GM23338 (cell line): ENCODE measurements around the gene CELSR1. TPM values are rescaled to one million over a fixed set of nuclear protein-coding genes. Genes with fewer than 3 reads are reported as not detected.

Source experiments
- ATAC-seq: fragments of 200-7000 bp; cut with Tn5 transposase; 3 replicates; pipeline ENCODE4 v1.9.1; 2020
- DNase-seq: peaks from one replicate; pipeline ENCODE4 v3.0.0-alpha.2; 2015; ENCODE audit warnings: low spot score
- H2AFZ ChIP-seq: fragments of 200-600 bp; sonication (generic); 2 replicates; pipeline ENCODE4 v1.8.0; 2016; ENCODE audit warnings: antibody characterized with exemption, mild to moderate bottlenecking, moderate library complexity
- H3F3A ChIP-seq: fragments of 200-600 bp; sonication (generic); replicated peaks from 2 replicates; pipeline ENCODE4 v1.8.0; 2017; ENCODE audit warnings: antibody characterized with exemption, mixed run types, low read depth
- H3K27ac ChIP-seq: fragments of 200-600 bp; sonication (generic); 2 replicates; pipeline ENCODE4 v1.6.1; 2016; ENCODE audit warnings: low read depth
- H3K27me3 ChIP-seq: fragments of 200-600 bp; sonication (generic); 2 replicates; pipeline ENCODE4 v1.8.0; 2016; ENCODE audit warnings: mild to moderate bottlenecking, mixed run types, moderate library complexity; ENCODE audit not compliant: insufficient read depth
- H3K36me3 ChIP-seq: fragments of 200-600 bp; sonication (generic); 2 replicates; pipeline ENCODE4 v1.8.0; 2016; ENCODE audit warnings: mild to moderate bottlenecking; ENCODE audit not compliant: insufficient read depth
- H3K4me1 ChIP-seq: fragments of 200-600 bp; sonication (generic); 2 replicates; pipeline ENCODE4 v1.8.0; 2016; ENCODE audit warnings: mild to moderate bottlenecking, moderate library complexity; ENCODE audit not compliant: insufficient read depth
- H3K4me2 ChIP-seq: fragments of 200-600 bp; sonication (generic); 2 replicates; pipeline ENCODE4 v1.7.1; 2017; ENCODE audit warnings: mixed run types
- H3K4me3 ChIP-seq: fragments of 200-600 bp; sonication (generic); 2 replicates; pipeline ENCODE4 v1.6.1; 2016; ENCODE audit warnings: mixed run types
- H3K79me2 ChIP-seq: fragments of 200-600 bp; sonication (generic); replicated peaks from 2 replicates; pipeline ENCODE4 v1.8.0; 2017; ENCODE audit warnings: mild to moderate bottlenecking; ENCODE audit not compliant: insufficient read depth
- H3K9me2 ChIP-seq: fragments of 200-600 bp; sonication (generic); 2 replicates; pipeline ENCODE4 v1.8.0; 2017; ENCODE audit not compliant: insufficient read depth
- H4K20me1 ChIP-seq: fragments of 200-600 bp; sonication (generic); replicated peaks from 2 replicates; pipeline ENCODE4 v1.8.0; 2017; ENCODE audit warnings: mild to moderate bottlenecking; ENCODE audit not compliant: insufficient read depth
- H3K27ac Mint-ChIP-seq: 2 replicates; pipeline ENCODE4 v1.8.0; 2020; ENCODE audit warnings: inconsistent platforms, mild to moderate bottlenecking, moderate library complexity, mixed read lengths
- H3K27me3 Mint-ChIP-seq: 3 replicates; pipeline ENCODE4 v1.8.0; 2022; ENCODE audit warnings: low read depth, mild to moderate bottlenecking, moderate library complexity, mixed read lengths, inconsistent platforms; ENCODE audit not compliant: insufficient read depth, poor library complexity
- H3K36me3 Mint-ChIP-seq: 3 replicates; pipeline ENCODE4 v1.8.0; 2021; ENCODE audit warnings: low read depth, mild to moderate bottlenecking, inconsistent platforms, moderate library complexity, mixed read lengths
- H3K4me1 Mint-ChIP-seq: 3 replicates; pipeline ENCODE4 v1.8.0; 2020; ENCODE audit warnings: mild to moderate bottlenecking, inconsistent platforms, mixed read lengths
- H3K4me3 Mint-ChIP-seq: 3 replicates; pipeline ENCODE4 v1.8.0; 2021; ENCODE audit warnings: moderate library complexity, mild to moderate bottlenecking, inconsistent platforms, mixed read lengths
- H3K9me3 Mint-ChIP-seq: 3 replicates; pipeline ENCODE4 v1.8.0; 2020; ENCODE audit warnings: moderate library complexity, mild to moderate bottlenecking, inconsistent platforms, mixed read lengths
- CREB1 ChIP-seq: fragments of 250-450 bp; sonication (Bioruptor Pico); IDR thresholded peaks from 2 replicates; pipeline ENCODE4 v1.5.0; 2020; ENCODE audit warnings: low read depth, mild to moderate bottlenecking, moderate library complexity
- ETS1 ChIP-seq: IDR thresholded peaks from 2 replicates; pipeline ENCODE4 v1.6.1; 2016; ENCODE audit warnings: antibody characterized with exemption
- EZH2 ChIP-seq: fragments of 200-600 bp; sonication (generic); IDR thresholded peaks from one replicate; pipeline ENCODE4 v1.8.0; 2017; ENCODE audit warnings: antibody characterized with exemption, mild to moderate bottlenecking, low read depth; ENCODE audit not compliant: unreplicated experiment
- EZH2phosphoT487 ChIP-seq: fragments of 200-600 bp; sonication (generic); IDR thresholded peaks from one replicate; pipeline ENCODE4 v1.8.1; 2018; ENCODE audit warnings: antibody characterized with exemption; ENCODE audit not compliant: unreplicated experiment
- JUNB ChIP-seq: IDR thresholded peaks from one replicate; pipeline ENCODE4 v1.6.1; 2016; ENCODE audit warnings: antibody characterized with exemption; ENCODE audit not compliant: unreplicated experiment
- NANOG ChIP-seq: IDR thresholded peaks from 2 replicates; pipeline ENCODE4 v1.6.1; 2016; ENCODE audit warnings: antibody characterized with exemption, borderline replicate concordance
- POLR2AphosphoS5 ChIP-seq: IDR thresholded peaks from 2 replicates; pipeline ENCODE4 v1.6.1; 2016; ENCODE audit warnings: antibody characterized with exemption, low read depth
- STAT1 ChIP-seq: IDR thresholded peaks from one replicate; pipeline ENCODE4 v1.6.1; 2016; ENCODE audit warnings: antibody characterized with exemption; ENCODE audit not compliant: unreplicated experiment
- ZNF114 ChIP-seq: fragments of 250-450 bp; sonication (Bioruptor Pico); IDR thresholded peaks from 2 replicates; pipeline ENCODE4 v1.5.0; 2020; ENCODE audit warnings: mild to moderate bottlenecking, moderate library complexity
- ZNF331 ChIP-seq: fragments of 250-450 bp; sonication (Bioruptor Pico); IDR thresholded peaks from 2 replicates; pipeline ENCODE4 v1.5.0; 2020; ENCODE audit warnings: low read depth, mild to moderate bottlenecking, moderate library complexity
- ZNF462 ChIP-seq: fragments of 250-450 bp; sonication (Bioruptor Pico); IDR thresholded peaks from 2 replicates; pipeline ENCODE4 v1.5.0; 2020; ENCODE audit warnings: mild to moderate bottlenecking, moderate library complexity
- polyA plus RNA-seq: library from polyadenylated mRNA; unstranded; fragments of >200 nt; fragmentation: Nextera tagmentation; extraction: Ambion mirVana; gene quantifications from 2 replicates; pipeline ENCODE4 v1.2.1, GENCODE V29; 2016
- total RNA-seq: library from RNA; depleted of rRNA; stranded (reverse); fragments of >200 nt; shearing (Covaris generic); gene quantifications from 2 replicates; pipeline ENCODE4 v1.2.3, GENCODE V29; 2014
- TF ChIP-seq, protein P1 (sequence below): IDR thresholded peaks from one replicate; pipeline ENCODE4 v1.6.1; 2018; ENCODE audit warnings: antibody characterized with exemption; ENCODE audit not compliant: unreplicated experiment
- TF ChIP-seq, protein P2 (sequence below), 2 experiments: fragments of 200-600 bp in 1 of 2; sonication (generic) in 1 of 2; conservative IDR thresholded peaks; 2 replicates each; pipeline versions ENCODE4 v1.5.1 to v1.6.1; 2016 to 2017; ENCODE audit warnings: antibody characterized with exemption in 2 of 2, low read depth in 2 of 2, mild to moderate bottlenecking in 2 of 2, moderate library complexity in 1 of 2

The CELSR1 gene
- total and polyA plus RNA-seq, 2 experiments from 2014 or later, result 4.8 to 20.4 TPM

GRCh38 chr22:46567471-46567870 lies 30.1 kb upstream of the CELSR1 start:
- H3K27ac ChIP-seq, result no peak overlapping the region
- no peaks in the 10 kb centered on the region for H3K4me1 ChIP-seq
- H3K36me3 Mint-ChIP-seq, result peaks cover 9% of the 10 kb centered on the region; the same call in 2 of the 3 replicates
- no peaks in the 10 kb centered on the region for H3K9me2 ChIP-seq
- TF ChIP-seq, protein P1, sequence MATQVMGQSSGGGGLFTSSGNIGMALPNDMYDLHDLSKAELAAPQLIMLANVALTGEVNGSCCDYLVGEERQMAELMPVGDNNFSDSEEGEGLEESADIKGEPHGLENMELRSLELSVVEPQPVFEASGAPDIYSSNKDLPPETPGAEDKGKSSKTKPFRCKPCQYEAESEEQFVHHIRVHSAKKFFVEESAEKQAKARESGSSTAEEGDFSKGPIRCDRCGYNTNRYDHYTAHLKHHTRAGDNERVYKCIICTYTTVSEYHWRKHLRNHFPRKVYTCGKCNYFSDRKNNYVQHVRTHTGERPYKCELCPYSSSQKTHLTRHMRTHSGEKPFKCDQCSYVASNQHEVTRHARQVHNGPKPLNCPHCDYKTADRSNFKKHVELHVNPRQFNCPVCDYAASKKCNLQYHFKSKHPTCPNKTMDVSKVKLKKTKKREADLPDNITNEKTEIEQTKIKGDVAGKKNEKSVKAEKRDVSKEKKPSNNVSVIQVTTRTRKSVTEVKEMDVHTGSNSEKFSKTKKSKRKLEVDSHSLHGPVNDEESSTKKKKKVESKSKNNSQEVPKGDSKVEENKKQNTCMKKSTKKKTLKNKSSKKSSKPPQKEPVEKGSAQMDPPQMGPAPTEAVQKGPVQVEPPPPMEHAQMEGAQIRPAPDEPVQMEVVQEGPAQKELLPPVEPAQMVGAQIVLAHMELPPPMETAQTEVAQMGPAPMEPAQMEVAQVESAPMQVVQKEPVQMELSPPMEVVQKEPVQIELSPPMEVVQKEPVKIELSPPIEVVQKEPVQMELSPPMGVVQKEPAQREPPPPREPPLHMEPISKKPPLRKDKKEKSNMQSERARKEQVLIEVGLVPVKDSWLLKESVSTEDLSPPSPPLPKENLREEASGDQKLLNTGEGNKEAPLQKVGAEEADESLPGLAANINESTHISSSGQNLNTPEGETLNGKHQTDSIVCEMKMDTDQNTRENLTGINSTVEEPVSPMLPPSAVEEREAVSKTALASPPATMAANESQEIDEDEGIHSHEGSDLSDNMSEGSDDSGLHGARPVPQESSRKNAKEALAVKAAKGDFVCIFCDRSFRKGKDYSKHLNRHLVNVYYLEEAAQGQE, result no peak
- TF ChIP-seq STAT1 (no peak), ETS1 (no peak), ZNF114 (CRISPR knock-in tag) (no peak), JUNB (no peak), EZH2phosphoT487 (no peak), EZH2 (no peak), NANOG (no peak), ZNF462 (CRISPR knock-in tag) (no peak), ZNF331 (CRISPR knock-in tag) (no peak), POLR2AphosphoS5 (no peak), CREB1 (CRISPR knock-in tag) (no peak)
- TF ChIP-seq, protein P2, sequence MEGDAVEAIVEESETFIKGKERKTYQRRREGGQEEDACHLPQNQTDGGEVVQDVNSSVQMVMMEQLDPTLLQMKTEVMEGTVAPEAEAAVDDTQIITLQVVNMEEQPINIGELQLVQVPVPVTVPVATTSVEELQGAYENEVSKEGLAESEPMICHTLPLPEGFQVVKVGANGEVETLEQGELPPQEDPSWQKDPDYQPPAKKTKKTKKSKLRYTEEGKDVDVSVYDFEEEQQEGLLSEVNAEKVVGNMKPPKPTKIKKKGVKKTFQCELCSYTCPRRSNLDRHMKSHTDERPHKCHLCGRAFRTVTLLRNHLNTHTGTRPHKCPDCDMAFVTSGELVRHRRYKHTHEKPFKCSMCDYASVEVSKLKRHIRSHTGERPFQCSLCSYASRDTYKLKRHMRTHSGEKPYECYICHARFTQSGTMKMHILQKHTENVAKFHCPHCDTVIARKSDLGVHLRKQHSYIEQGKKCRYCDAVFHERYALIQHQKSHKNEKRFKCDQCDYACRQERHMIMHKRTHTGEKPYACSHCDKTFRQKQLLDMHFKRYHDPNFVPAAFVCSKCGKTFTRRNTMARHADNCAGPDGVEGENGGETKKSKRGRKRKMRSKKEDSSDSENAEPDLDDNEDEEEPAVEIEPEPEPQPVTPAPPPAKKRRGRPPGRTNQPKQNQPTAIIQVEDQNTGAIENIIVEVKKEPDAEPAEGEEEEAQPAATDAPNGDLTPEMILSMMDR (conservative IDR thresholded peaks at IDR 0.05; ENCODE audit: low read depth in 2 of 2), result no peak
- H2AFZ ChIP-seq, result no peak overlapping the region
- no peak overlapping the region for H3K4me2 ChIP-seq
- no peak overlapping the region for H3K4me3 ChIP-seq
- no peak overlapping the region for H3K27ac Mint-ChIP-seq
- H3K4me1 Mint-ChIP-seq, result peaks cover 9% of the 10 kb centered on the region; the same call in 2 of the 3 replicates
- H3K36me3 ChIP-seq, result no peaks in the 10 kb centered on the region
- peaks cover 5% of the 10 kb centered on the region for H3K27me3 Mint-ChIP-seq
- no peaks in the 10 kb centered on the region for H3K27me3 ChIP-seq
- H4K20me1 ChIP-seq, result no peaks in the 10 kb centered on the region
- H3K9me3 Mint-ChIP-seq, result peaks cover 22% of the 10 kb centered on the region
- no peak for DNase-seq
- H3K4me3 Mint-ChIP-seq, result no peak overlapping the region
- H3F3A ChIP-seq, result peaks cover 2% of the 10 kb centered on the region; the same call in 1 of the 2 replicates
- no peak for ATAC-seq
- H3K79me2 ChIP-seq, result no peaks in the 10 kb centered on the region
